Measurements from ENCODE around the gene SBF2. TPM values are rescaled to one million over a fixed set of nuclear protein-coding genes. Genes with fewer than 3 reads are reported as not detected.
A peak's percentile ranks its signal among the peaks of the same experiment; 100 is the strongest.

The SBF2 gene
- total RNA-seq, 1 donor from 2014 or later = 5.3 TPM

DNA sequence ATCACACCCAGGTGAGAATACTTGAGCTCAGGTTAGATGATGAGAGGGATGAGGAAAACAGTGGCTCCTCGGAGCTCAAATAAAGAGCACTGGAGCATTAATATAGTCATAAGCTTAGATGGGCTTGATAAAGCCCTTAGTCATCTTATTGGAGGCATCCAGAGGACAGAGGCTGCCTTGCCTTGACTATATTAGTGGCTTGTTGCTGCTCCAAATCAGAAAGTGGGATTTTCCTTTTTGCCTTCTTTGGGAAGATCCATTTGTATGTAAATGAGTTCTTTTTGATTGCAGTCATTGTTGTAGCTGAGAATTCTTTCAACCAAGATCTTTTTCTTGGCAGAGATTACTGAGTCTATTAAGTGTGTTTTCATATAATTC lies 29.8 kb upstream of the SBF2 start:
- no peak overlapping the region for H3K27ac Mint-ChIP-seq
- H3K36me3 Mint-ChIP-seq (ENCODE audit: low read depth) = no peaks in the 10 kb centered on the region
- H3K4me1 Mint-ChIP-seq (ENCODE audit: low read depth) = peaks cover 16% of the 10 kb centered on the region
- intact Hi-C loops (cut with micrococcal nuclease) = loop anchor here (1.0 to 5.0 kb wide), 9 partner anchors 15 to 1157 kb away; partner anchors contain the start of gene ZNF143
- DNase-seq (ENCODE audit: low spot score) = no peak
- peaks cover 17% of the 10 kb centered on the region for H3K27me3 Mint-ChIP-seq (ENCODE audit: insufficient read depth)
- H3K4me3 Mint-ChIP-seq = no peak overlapping the region
- H3K9me3 Mint-ChIP-seq = no peaks in the 10 kb centered on the region

DNA sequence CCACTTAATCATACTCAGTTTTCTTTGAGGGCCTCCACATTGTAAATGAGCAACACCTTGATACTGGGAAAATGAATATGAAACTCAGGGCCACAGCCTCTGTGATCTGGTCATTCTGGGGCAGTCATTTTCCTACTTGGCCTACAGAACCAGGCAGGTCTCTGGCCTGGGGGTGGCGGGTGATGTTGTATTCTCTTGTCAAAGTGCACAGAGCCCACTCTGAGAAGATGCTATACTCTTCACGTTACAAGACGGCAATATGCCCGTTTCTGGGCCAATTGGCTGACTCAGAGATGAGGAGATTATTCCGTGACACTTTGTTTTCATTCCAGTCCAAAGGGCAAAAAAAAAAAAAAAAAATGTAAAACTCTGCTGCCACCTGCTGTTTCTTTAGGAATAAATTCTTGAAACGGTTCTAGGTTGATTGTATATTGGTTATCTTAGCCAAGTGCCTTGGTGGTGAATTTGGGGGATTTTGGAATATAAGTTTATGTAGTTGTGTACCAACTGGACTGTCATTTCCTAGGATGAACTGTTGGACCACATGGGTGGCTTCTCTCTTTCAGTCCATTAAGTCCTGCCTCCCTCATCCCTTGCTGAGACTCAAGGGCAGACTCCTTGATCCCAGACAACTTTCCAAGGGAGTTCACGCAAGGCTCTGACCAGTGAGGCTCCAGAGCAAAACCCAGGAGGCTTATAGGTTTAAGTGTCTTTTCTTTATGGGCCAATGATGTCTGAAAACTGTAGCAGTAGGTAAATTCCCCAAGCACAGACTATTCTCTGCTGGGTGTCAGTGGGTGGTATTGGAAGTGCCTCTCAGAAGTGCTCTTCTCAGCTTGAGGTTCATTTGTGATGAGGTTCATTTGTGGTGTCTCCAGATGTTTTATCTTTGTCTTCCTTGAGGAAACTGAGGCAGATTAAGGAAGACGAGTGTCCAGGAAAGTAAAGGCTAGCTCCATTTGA lies 29.1 kb upstream of the SBF2 start:
- intact Hi-C loops (cut with micrococcal nuclease) = loop anchor here (1.0 to 5.0 kb wide), 9 partner anchors 15 to 1156 kb away; partner anchors contain the start of gene ZNF143
- no peak for DNase-seq (ENCODE audit: low spot score)
- Mint-ChIP-seq H3K9me3 (no peaks in the 10 kb centered on the region), H3K36me3 (ENCODE audit: low read depth) (no peaks in the 10 kb centered on the region), H3K4me3 (no peak overlapping the region), H3K27ac (peak overlapping the region; percentile 88), H3K4me1 (ENCODE audit: low read depth) (peaks cover 20% of the 10 kb centered on the region), H3K27me3 (ENCODE audit: insufficient read depth) (peaks cover 16% of the 10 kb centered on the region)

DNA sequence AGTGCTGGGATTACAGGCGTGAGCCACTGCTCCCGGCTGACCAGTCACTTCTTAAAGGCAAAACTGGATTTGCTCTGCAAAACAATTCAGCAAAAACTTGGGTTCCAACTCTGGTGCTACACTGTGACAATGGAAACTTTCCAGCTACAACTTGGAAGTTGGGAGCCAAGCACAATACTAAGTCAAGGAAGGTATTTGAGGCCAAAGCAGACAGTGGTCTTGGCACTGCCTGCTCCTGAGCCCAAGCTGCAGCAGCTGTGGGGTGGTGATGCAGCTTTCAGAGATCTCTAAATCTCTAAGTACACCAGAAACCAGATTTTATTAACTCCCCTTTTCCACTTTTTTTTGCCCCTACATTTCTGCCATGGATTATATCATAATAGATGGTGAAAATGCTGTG lies 28.4 kb upstream of the SBF2 start:
- peaks cover 27% of the 10 kb centered on the region for H3K4me1 Mint-ChIP-seq (ENCODE audit: low read depth)
- no peaks in the 10 kb centered on the region for H3K9me3 Mint-ChIP-seq
- H3K36me3 Mint-ChIP-seq (ENCODE audit: low read depth) = no peaks in the 10 kb centered on the region
- H3K4me3 Mint-ChIP-seq = no peak overlapping the region
- intact Hi-C loops (cut with micrococcal nuclease) = loop anchor here (2.0 to 5.0 kb wide), 5 partner anchors 460 to 1156 kb away; partner anchors contain the start of gene ZNF143
- DNase-seq (ENCODE audit: low spot score) = no peak
- H3K27me3 Mint-ChIP-seq (ENCODE audit: insufficient read depth) = peaks cover 15% of the 10 kb centered on the region
- H3K27ac Mint-ChIP-seq = peak overlapping the region; percentile 88

DNA sequence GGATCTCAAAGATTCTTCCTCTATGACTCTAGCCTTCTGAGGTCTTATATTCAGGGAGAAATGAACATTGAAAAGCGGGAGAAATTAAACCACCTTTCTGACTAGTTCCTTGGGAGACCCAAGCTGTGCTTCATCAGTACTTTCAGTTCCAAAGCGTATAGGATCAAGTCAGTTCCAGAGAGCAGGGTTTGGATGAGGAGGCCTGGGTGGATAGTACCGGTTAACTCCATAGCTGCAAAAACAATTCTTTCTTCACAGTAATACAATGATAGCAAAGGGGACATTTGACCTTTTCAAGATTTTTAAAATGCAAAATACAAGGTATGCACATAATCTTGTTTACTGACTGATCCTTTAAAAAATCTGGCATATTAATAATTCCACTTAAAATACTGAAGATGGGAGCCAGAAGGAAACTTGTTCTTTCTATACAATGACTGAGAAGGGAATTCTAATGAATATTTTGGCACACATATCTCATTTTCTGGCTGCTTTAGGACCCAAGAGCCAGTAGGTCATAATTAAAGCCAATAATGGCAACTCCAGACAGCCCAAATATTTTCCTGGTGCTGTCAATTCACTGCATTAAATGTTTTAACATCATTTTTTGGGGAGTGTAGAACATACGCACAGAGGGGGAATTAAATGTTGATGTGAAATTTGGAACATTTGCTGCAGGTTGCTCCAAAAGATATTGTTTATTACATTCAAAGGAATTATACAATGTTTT lies 26.9 kb upstream of the SBF2 start:
- peaks cover 20% of the 10 kb centered on the region for H3K27me3 Mint-ChIP-seq (ENCODE audit: insufficient read depth)
- H3K4me1 Mint-ChIP-seq (ENCODE audit: low read depth) = peaks cover 30% of the 10 kb centered on the region
- no peaks in the 10 kb centered on the region for H3K9me3 Mint-ChIP-seq
- DNase-seq (ENCODE audit: low spot score) = no peak
- H3K36me3 Mint-ChIP-seq (ENCODE audit: low read depth) = no peaks in the 10 kb centered on the region
- intact Hi-C loops (cut with micrococcal nuclease) = loop anchor here (5.0 kb wide), 3 partner anchors 479 to 859 kb away; partner anchors contain the start of gene ZNF143
- no peak overlapping the region for H3K27ac Mint-ChIP-seq
- no peak overlapping the region for H3K4me3 Mint-ChIP-seq

DNA sequence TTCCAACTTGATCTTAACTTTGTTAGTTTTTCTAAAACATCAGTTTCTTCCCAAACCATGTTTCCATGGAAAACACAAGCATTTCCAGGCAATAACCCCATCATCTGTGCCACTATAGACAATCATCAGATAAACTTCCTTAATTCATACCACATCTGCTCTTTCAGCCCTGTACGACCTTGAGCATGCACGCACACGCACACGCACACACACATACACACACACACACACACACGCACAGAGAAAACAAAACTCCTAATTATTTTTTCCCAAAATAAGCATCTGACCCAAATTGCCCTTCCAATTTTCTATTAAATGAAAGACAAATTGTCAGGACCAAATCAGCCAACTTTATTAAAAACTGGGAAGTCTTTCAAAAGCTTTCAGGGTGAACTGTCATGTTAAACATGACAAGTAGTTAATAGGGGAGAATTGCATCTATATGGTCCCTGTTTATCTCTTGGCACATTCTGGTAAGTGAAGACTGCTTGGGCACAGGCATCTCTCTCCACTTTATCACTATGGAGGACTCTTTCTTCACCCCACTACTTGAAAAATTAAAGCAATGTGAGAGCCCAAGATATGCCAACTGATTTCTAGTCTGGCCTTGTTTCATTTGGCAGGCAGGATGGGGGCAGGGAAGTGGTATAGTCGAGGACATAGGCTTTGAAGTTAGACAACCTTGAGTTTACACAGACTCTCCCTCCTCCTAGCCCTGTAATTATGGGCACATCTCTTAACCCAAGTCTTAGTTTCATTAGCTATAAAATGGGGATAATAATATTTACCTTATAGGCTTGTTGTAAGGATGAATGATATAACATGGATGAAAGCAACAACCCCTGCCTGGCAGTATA lies 25.9 kb upstream of the SBF2 start:
- no peaks in the 10 kb centered on the region for H3K36me3 Mint-ChIP-seq (ENCODE audit: low read depth)
- intact Hi-C loops (cut with micrococcal nuclease) = loop anchor here (5.0 kb wide), 3 partner anchors 478 to 858 kb away; partner anchors contain the start of gene ZNF143
- no peaks in the 10 kb centered on the region for H3K9me3 Mint-ChIP-seq
- no peak overlapping the region for H3K4me3 Mint-ChIP-seq
- DNase-seq (ENCODE audit: low spot score) = no peak
- H3K27ac Mint-ChIP-seq = no peak overlapping the region
- peaks cover 30% of the 10 kb centered on the region for H3K4me1 Mint-ChIP-seq (ENCODE audit: low read depth)
- peaks cover 12% of the 10 kb centered on the region for H3K27me3 Mint-ChIP-seq (ENCODE audit: insufficient read depth)

DNA sequence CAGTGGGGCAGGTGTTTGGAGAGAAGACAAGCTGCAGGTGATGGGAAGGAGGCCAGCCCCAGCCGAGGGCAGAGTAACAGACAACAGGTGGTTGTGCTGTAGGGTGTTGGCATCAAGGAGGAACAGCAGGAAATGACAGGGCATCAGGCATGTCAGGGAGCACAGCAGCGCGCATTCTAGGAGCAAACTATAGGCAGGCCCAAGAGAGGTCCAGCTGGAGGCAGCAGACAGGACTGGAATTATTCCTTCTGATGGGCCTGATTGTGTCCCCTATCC lies 24.4 kb upstream of the SBF2 start:
- intact Hi-C loops (cut with micrococcal nuclease) = no loop called here
- Mint-ChIP-seq H3K27me3 (ENCODE audit: insufficient read depth) (peaks cover 6% of the 10 kb centered on the region), H3K4me3 (no peak overlapping the region), H3K9me3 (no peaks in the 10 kb centered on the region), H3K4me1 (ENCODE audit: low read depth) (peaks cover 32% of the 10 kb centered on the region), H3K27ac (no peak overlapping the region), H3K36me3 (ENCODE audit: low read depth) (no peaks in the 10 kb centered on the region)
- no peak for DNase-seq (ENCODE audit: low spot score)

DNA sequence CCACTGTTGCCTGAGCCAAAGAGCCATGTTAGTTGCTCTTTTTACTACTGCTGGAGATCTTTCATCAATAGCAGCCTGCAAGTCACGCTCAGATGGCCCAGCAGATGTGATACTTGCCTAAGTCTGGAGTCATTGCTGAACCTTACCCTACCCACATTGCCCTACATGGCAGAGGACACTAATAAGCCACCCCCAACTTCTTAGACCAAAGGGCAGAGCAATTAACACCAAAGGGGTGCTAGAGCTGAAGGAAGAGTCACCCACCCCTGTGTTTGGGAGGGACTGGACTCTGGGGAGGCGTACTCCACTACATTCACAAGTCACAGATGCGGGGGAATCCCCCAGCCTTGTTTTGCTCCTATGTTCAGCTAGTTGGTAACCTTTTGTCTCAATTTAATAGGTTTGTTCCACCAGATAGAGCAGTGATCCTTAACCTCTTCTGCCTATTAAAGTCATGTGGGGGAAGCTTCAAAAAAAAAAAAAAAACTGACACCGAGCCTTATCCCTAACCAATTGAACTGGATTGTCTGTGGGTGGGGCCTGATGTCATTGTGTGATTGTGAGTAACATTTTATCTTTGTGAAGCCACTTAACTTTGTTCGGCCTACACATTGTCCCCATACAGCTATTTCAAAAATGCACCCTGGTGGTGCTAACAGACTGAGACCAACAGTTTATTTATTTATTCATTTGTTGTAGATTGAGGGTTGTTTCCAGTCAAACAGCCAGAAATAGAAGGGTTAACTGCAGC lies 23.9 kb upstream of the SBF2 start:
- Mint-ChIP-seq H3K9me3 (no peaks in the 10 kb centered on the region), H3K4me3 (no peak overlapping the region), H3K27ac (no peak overlapping the region), H3K27me3 (ENCODE audit: insufficient read depth) (peaks cover 6% of the 10 kb centered on the region), H3K36me3 (ENCODE audit: low read depth) (no peaks in the 10 kb centered on the region), H3K4me1 (ENCODE audit: low read depth) (peaks cover 27% of the 10 kb centered on the region)
- intact Hi-C loops (cut with micrococcal nuclease) = no loop called here
- no peak for DNase-seq (ENCODE audit: low spot score)

- H3K27me3 Mint-ChIP-seq (ENCODE audit: insufficient read depth) = peaks cover 9% of the 10 kb centered on the region
- intact Hi-C loops (cut with micrococcal nuclease) = no loop called here
- H3K4me1 Mint-ChIP-seq (ENCODE audit: low read depth) = peaks cover 20% of the 10 kb centered on the region
- DNase-seq (ENCODE audit: low spot score) = no peak
- H3K4me3 Mint-ChIP-seq = no peak overlapping the region
- H3K27ac Mint-ChIP-seq = no peak overlapping the region
- no peaks in the 10 kb centered on the region for H3K36me3 Mint-ChIP-seq (ENCODE audit: low read depth)
- H3K9me3 Mint-ChIP-seq = no peaks in the 10 kb centered on the region
Measured at GRCh38 chr11:10317151-10317755, 23.2 kb upstream of the SBF2 start.

GRCh38 chr11:10315083-10315482 lies 21.1 kb upstream of the SBF2 start:
- Mint-ChIP-seq H3K36me3 (ENCODE audit: low read depth) (peaks cover 3% of the 10 kb centered on the region), H3K27ac (no peak overlapping the region), H3K4me3 (no peak overlapping the region), H3K9me3 (no peaks in the 10 kb centered on the region), H3K27me3 (ENCODE audit: insufficient read depth) (peaks cover 17% of the 10 kb centered on the region), H3K4me1 (ENCODE audit: low read depth) (peaks cover 24% of the 10 kb centered on the region)
- no peak for DNase-seq (ENCODE audit: low spot score)
- intact Hi-C loops (cut with micrococcal nuclease) = no loop called here

- no peaks in the 10 kb centered on the region for H3K9me3 Mint-ChIP-seq
- peaks cover 30% of the 10 kb centered on the region for H3K4me1 Mint-ChIP-seq (ENCODE audit: low read depth)
- peaks cover 20% of the 10 kb centered on the region for H3K27me3 Mint-ChIP-seq (ENCODE audit: insufficient read depth)
- peaks cover 3% of the 10 kb centered on the region for H3K36me3 Mint-ChIP-seq (ENCODE audit: low read depth)
- no peak overlapping the region for H3K27ac Mint-ChIP-seq
- intact Hi-C loops (cut with micrococcal nuclease) = no loop called here
- DNase-seq (ENCODE audit: low spot score) = no peak
- no peak overlapping the region for H3K4me3 Mint-ChIP-seq
Measured at GRCh38 chr11:10314199-10315072, 20.4 kb upstream of the SBF2 start.

DNA sequence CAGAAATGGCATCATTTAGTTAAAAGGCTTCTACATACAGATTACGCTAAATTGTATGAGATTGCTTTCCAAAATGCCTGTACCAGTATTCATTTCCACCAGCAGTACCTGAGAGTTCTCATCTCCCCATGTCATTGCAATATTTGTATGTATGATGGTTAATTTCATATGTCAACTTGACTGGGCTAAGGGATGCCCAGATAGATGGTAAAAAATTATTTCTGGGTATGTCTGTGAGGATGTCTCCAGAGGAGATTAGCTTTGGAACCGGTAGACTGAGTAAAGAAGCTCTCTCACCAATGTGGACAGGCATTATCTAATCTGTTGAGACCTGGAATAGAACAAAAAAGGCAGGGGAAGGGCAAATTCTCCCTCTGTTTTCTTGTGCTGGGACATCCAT lies 17.8 kb upstream of the SBF2 start:
- H3K9me3 Mint-ChIP-seq = no peaks in the 10 kb centered on the region
- no peak overlapping the region for H3K4me3 Mint-ChIP-seq
- no peak overlapping the region for H3K27ac Mint-ChIP-seq
- H3K36me3 Mint-ChIP-seq (ENCODE audit: low read depth) = peaks cover 5% of the 10 kb centered on the region
- no peak for DNase-seq (ENCODE audit: low spot score)
- H3K27me3 Mint-ChIP-seq (ENCODE audit: insufficient read depth) = peaks cover 28% of the 10 kb centered on the region
- H3K4me1 Mint-ChIP-seq (ENCODE audit: low read depth) = peaks cover 41% of the 10 kb centered on the region
- intact Hi-C loops (cut with micrococcal nuclease) = no loop called here
